Upper lobe of right lung (tissue), 1 donor: Measurements from ENCODE around the gene GRAMD1B. TPM values are rescaled to one million over a fixed set of nuclear protein-coding genes. Genes with fewer than 3 reads are reported as not detected.

Source experiments
- ATAC-seq: fragments of 200-7000 bp; cut with Tn5 transposase; one replicate; pipeline ENCODE4 v1.9.1; 2020; ENCODE audit warnings: mild to moderate bottlenecking, moderate library complexity
- DNase-seq: peaks from one replicate; pipeline ENCODE4 v3.0.0-alpha.2; 2020
- H3K27ac ChIP-seq: fragments of 200-600 bp; one replicate; pipeline ENCODE4 v1.8.0; 2022
- H3K27me3 ChIP-seq: fragments of 200-600 bp; one replicate; pipeline ENCODE4 v1.8.0; 2022; ENCODE audit warnings: mild to moderate bottlenecking
- H3K36me3 ChIP-seq: fragments of 200-600 bp; one replicate; pipeline ENCODE4 v1.8.0; 2022
- H3K4me1 ChIP-seq: fragments of 200-600 bp; one replicate; pipeline ENCODE4 v1.8.0; 2022
- H3K4me3 ChIP-seq: fragments of 200-600 bp; one replicate; pipeline ENCODE4 v1.8.0; 2022; ENCODE audit warnings: mild to moderate bottlenecking
- H3K9me3 ChIP-seq: fragments of 200-600 bp; one replicate; pipeline ENCODE4 v1.8.0; 2022
- CTCF ChIP-seq: fragments of 200-600 bp; IDR thresholded peaks from one replicate; pipeline ENCODE4 v1.8.0; 2022; ENCODE audit warnings: antibody characterized with exemption
- intact Hi-C: fragments of 100-400 bp; cut with DNase I; formaldehyde crosslinking; loops from one replicate; pipeline ENCODE4 v1.11.0; 2022
- total RNA-seq: library from RNA; stranded (reverse); fragmentation: NEBNext Ultra II Directional; extraction: Animal tissue kit (Norgen Biotek cat#: 25700); gene quantifications from one replicate; pipeline ENCODE4 v1.2.1, GENCODE V29; 2021
- donor health status: DM: no; HTN: yes; CAD: no; lungs with severe emphysema.

The GRAMD1B gene
- total RNA-seq, 1 donor from 2014 or later, result 4.8 TPM

GRCh38 chr11:123573286-123573685 is 143.2 kb downstream of the GRAMD1B start:
- peaks cover 4% of the 10 kb centered on the region for H3K27me3 ChIP-seq
- no peak for ATAC-seq
- no peak for TF ChIP-seq CTCF

DNA sequence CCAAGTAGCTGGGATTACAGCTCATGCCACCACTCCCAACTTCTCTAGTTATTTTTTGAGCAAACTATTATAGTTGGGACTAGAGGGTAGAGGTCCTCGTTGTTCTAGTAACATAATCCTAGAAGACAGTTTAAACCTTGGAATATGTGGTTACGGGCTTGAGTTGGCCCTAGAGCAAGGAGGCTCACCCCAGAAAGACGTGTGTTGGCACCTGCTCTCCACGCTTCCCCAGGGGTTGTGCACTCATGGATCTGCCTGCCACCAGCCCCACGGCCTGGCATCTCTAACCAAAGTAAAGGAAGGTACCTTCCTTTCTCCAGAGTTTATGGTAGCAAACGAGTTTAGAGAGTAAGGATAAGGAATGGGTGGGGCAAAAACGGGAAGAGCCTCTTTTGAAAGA is 145.4 kb downstream of the GRAMD1B start:
- intact Hi-C loops, result no loop called here
- H3K4me1 ChIP-seq, result no peaks in the 10 kb centered on the region
- DNase-seq (no peak), ATAC-seq (no peak)
- H3K4me3 ChIP-seq, result no peak overlapping the region
- peaks cover 4% of the 10 kb centered on the region for H3K27me3 ChIP-seq
- no peak overlapping the region for H3K27ac ChIP-seq
- no peak for TF ChIP-seq CTCF
- no peaks in the 10 kb centered on the region for H3K36me3 ChIP-seq
- H3K9me3 ChIP-seq, result no peaks in the 10 kb centered on the region

More at GRCh38 chr11:123573286-123573685, 143.2 kb downstream of the GRAMD1B start:
- Histone ChIP-seq H3K4me1 (no peaks in the 10 kb centered on the region), H3K27ac (no peak overlapping the region), H3K9me3 (no peaks in the 10 kb centered on the region), H3K36me3 (no peaks in the 10 kb centered on the region), H3K4me3 (no peak overlapping the region)
- no peak for DNase-seq
- intact Hi-C loops, result no loop called here

GRCh38 chr11:123576082-123576481 is 146.0 kb downstream of the GRAMD1B start:
- H3K4me3 ChIP-seq, result no peak overlapping the region
- peaks cover 4% of the 10 kb centered on the region for H3K27me3 ChIP-seq
- peaks cover 3% of the 10 kb centered on the region for H3K4me1 ChIP-seq
- ATAC-seq (no peak), DNase-seq (no peak)
- H3K27ac ChIP-seq, result no peak overlapping the region
- no peaks in the 10 kb centered on the region for H3K9me3 ChIP-seq
- no peaks in the 10 kb centered on the region for H3K36me3 ChIP-seq
- TF ChIP-seq CTCF, result no peak
- intact Hi-C loops, result no loop called here

- Histone ChIP-seq H3K27ac (no peak overlapping the region), H3K36me3 (no peaks in the 10 kb centered on the region), H3K4me3 (no peak overlapping the region), H3K9me3 (no peaks in the 10 kb centered on the region), H3K27me3 (peaks cover 4% of the 10 kb centered on the region), H3K4me1 (peaks cover 3% of the 10 kb centered on the region)
- ATAC-seq, result no peak
- intact Hi-C loops, result no loop called here
- DNase-seq, result no peak
- TF ChIP-seq CTCF, result no peak
These were observed 146.4 kb downstream of the GRAMD1B start for GRCh38 chr11:123576501-123576900.

- ATAC-seq (peak; percentile 79), DNase-seq (peak; percentile 81)
- H3K27me3 ChIP-seq, result peaks cover 4% of the 10 kb centered on the region
- intact Hi-C loops, result no loop called here
- no peaks in the 10 kb centered on the region for H3K9me3 ChIP-seq
- no peak overlapping the region for H3K4me3 ChIP-seq
- peaks cover 3% of the 10 kb centered on the region for H3K4me1 ChIP-seq
- H3K27ac ChIP-seq, result no peak overlapping the region
- no peaks in the 10 kb centered on the region for H3K36me3 ChIP-seq
- peak; percentile 89 for TF ChIP-seq CTCF
These were observed 147.1 kb downstream of the GRAMD1B start for GRCh38 chr11:123577081-123577598.
